NOMO-1 treated with dmso at 0.1 percent for 144 hours (cell line): ENCODE measurements around the gene ATP6AP1.
A peak's percentile ranks its signal among the peaks of the same experiment; 100 is the strongest.

ENCODE experiments used
- DNase-seq: peaks from one replicate; lab custom pipeline; 2025; ENCODE audit not compliant: unreplicated experiment; lab: John Stamatoyannopoulos, UW

Gene ATP6AP1

DNA sequence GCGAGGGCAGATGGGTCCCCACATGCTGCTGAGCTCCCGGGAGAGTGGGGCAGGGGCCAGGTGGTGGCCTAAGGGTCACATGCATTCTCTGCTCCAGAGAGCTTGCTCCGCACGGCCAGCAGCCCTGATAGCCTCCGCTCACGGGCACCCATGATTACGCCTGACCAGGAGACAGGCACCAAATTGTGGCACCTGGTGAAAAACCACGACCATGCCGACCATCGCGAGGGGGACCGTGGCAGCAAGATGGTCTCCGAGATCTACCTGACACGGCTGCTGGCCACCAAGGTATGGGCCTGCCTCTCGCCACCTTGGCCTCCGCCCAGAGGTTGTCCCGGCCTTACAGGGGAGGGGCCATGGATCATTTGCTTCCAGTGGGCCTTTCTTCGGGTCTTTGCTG lies 41.4 kb downstream of the ATP6AP1 start:
- DNase-seq = no peak

DNA sequence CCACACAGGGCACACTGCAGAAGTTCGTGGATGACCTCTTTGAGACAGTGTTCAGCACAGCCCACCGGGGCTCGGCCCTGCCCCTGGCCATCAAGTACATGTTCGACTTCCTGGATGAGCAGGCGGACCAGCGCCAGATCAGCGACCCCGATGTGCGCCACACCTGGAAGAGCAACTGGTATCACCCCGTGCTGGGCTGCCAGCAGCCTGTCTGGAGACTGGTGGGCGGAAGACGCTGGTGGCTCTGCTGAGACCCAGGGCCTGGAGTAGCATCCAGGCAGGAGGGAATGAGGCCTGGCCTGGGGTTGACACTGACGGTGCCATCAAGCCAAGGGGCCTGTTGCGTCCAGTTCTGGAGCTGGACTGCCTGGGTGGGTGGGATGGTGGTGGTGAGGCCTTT lies 42.0 kb downstream of the ATP6AP1 start:
- DNase-seq = no peak

DNA sequence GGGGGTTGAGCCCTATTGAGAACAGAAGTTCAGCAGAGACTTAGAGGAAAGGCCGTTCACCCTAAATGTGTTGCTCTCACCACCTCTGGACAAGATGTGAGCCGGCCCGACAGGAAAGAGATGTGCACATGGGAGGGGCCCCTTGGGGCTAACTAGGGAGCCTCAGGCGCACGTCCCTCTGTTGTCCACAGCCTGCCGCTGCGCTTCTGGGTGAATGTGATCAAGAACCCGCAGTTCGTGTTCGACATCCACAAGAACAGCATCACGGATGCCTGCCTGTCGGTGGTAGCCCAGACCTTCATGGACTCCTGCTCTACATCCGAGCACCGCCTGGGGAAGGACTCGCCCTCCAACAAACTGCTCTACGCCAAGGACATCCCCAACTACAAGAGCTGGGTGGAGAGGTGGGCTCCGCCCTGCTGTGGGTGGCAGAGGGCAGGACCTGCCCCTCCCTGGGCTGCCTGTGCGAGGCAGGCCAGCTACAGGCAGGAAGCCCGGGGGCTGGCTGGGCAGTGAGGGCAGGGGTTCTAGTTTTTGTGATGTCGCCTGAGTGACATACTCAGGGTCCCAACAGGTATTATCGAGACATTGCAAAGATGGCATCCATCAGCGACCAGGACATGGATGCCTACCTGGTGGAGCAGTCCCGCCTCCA lies 42.6 kb downstream of the ATP6AP1 start:
- no peak for DNase-seq

DNA sequence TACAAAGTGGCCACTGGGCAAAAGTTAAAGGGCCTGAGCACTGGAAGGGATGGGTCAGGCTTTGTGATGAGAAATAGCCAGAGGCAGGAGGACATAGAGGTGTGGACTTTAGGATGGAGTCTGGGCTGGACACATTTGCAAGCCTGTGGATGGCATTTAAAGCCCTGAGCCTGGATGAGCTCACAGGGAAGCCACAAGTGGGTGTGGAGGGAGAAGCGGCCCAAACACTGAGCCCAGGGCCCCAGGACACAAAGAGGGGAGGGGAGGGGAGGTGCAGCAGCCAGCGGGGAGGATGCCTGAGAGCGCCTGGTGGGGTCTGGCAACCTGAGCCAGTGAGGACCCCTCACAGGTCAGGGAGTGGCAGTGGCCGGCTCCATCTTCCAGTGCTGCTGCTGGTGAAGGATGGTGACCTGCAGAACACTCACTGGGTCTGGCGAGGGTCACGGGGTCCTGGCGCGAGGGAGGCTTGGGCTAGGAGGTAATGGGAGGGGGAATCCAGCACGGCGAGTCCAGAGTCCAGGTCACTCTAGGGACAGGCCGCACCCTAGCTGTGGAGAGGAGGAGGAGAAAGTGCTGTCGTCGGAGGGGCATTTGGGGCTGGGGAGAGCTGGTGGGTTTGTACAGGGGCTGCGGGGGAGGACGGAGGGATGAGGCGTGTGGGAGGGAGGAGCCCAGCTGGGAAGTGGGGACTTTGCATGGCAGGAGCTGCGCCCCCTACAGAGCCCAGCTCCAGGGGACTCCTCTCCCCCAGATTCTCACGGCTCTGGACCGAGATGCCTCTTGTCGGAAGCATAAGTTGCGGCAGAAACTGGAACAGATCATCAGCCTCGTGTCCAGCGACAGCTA lies 43.6 kb downstream of the ATP6AP1 start:
- DNase-seq = no peak

DNA sequence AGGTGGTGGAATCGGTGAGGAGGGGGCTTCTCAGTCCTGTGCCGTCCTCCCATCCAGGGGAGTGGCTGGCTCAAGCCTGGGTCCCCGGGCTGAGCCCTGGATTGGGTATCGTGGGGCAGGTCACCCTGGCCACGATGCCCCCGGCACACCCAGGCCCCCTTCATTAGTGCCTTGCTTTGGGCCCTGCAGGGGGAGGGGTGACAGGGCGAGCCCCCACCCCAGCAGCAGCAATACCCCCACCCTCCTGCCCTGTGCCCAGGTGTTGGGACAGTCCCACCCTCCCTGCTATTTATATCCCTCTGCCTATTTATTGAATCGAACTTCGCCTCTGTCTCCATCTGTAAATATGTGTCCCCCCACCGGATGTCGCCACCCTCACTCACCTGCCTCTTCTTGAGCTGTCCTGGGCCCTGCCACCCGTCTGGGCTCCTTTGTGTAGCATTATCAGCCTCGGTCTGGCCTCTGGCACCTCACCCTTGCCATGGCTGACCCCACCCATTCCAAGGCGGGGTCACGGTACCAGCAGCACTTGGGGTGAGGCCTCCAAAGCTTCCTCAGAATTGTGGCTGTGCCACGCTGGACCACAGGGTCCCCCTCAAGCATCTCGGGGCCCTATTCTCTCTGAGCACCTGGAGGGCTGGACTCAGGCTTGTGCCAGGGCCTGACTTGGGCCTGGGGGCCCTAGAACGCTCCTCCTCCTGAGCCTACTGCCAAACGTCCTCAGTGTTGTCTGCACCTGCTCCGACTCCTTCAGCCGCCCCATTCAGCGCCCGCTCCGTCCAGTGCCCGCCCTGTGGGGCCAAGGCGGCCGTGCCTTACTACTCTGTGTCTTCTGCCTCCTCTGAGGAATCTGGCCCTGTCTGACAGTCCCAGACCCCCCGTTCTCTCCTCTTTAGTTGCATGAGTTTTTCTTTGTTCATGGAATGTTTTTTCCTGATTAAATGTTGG lies 44.5 kb downstream of the ATP6AP1 start:
- no peak for DNase-seq

DNA sequence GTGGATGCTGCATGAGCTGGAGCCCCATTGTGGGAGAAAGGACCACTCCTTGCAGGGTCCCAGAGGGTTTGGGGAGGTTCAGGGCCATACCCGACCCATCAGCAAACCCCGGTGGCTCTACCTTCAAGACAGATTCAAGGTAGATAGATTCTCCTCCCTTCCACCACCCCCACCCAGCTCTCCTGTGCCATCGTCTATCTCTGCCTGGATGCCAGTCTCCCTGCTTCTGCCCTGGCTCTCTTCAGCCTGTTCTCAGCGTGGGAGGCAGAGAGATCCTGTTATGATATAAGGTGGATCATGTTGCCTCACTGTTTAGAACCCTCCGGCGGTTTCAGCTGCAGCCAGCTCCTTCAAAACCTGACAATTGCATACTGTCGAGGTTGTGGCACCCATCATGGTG lies 45.2 kb downstream of the ATP6AP1 start:
- no peak for DNase-seq

DNA sequence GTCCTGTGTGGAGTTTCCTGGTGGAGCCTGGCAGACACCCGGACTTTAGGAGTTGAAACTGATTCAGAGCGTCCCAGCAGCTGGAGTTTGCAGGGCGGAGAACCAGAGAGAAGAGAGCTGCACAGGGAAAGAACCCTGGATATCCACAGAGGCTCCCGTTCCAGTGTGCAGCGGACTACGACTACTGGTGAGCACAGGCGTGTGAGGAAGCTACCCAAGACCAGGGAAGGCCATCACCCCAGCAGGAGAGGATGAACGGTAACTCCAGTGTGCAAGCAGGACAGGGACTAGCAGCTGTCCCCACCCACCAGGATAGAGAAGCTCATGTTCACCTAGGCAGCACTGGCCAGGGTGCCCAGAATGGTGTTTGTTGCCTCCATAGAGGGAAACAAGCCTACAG lies 48.3 kb downstream of the ATP6AP1 start:
- DNase-seq = no peak

DNA sequence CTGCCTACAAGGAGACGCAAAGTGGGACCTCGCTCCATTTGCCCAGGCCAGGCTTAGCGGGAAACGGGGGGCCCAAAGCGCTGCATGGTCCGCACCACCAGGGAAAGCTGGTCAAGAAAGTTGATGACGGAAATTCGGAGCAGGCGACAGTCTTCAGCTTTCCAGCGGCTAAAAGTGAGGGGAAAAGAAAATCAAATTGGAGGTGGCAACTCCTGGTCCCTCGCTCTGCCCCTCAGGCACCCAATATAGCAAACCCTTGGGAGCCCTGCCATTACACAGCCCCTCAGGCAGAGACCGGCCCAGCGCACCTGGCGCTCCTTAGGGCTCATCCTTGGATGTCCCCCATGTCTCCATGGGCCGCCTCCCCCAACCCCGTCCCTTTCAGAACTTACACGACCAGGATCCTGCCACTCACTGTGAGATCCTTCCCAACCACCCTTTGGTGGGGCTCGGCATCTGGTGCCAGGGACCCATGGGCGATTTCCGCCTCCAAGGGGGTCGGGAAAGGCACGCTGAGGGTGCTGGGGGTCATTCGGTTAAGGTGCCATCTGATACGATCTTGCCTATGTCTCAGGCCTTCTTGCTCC lies 49.5 kb downstream of the ATP6AP1 start:
- DNase-seq = no peak

DNA sequence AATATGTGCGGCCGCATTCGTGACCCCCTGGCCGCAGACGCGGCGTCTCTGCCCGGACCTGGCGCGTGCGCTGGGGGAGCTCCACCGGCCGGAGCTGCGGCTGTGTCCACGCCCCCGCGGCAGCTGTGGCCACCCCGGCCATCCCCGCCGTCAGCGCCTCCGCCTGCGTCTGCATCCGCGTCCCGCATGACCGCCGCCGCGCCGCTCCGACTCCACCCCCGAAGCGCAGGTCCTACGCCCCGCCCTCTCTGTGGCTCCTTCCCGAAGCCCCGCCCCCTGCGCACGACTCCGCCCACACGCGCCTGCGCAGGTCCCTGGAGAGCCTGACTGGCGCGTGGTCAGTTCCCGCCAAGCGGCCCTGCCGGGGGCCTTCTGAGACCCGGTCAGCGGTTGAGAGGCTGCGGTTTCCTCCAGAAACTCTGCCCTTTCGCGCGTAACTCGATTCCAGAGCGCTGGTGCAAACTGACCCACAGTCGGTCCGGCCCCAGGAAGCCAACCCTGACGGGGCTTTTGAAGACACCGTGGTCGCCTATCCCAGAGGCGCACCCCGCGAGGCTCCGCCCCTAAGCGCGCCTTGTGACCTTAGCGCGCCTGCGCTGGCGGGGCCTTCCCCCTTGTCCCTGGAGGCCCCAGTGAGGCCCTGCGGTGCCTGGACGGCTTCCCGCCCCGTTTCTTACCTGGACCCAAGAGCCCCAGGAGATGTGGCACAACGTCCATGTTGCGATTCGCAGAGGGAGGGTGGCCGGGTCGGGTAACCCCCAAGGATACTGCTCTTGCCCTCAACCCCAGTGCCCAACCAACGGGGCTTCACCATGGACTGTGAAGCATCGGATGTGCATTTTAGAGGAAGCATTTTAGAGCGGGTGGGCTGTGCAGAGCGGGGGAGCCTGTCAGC lies 50.5 kb downstream of the ATP6AP1 start, which contains the start of gene LAGE3:
LAGE3 (minus strand) TSS at position 554 of the 895 bp plus-strand sequence; CDS start at position 188, 366 bp downstream.
- peak; percentile 73 for DNase-seq

DNA sequence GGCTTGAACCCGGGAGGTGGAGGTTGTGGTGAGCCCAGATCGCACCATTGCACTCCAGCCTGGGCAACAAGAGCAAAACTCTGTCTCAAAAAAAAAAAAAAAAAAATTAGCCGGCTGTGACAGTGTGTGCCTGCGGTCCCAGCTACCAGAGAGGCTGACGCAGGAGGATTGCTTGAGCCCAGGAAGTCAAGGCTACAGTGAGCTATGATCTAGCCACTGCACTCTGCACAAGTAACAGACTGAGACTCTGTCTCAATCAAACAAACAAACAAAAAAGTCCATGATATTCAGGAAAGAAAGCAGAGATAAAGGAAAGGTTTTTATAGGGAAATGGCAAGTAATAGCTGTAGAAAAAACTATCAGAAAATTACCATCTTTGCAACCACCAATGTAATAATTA lies 52.7 kb downstream of the ATP6AP1 start:
- DNase-seq = no peak

DNA sequence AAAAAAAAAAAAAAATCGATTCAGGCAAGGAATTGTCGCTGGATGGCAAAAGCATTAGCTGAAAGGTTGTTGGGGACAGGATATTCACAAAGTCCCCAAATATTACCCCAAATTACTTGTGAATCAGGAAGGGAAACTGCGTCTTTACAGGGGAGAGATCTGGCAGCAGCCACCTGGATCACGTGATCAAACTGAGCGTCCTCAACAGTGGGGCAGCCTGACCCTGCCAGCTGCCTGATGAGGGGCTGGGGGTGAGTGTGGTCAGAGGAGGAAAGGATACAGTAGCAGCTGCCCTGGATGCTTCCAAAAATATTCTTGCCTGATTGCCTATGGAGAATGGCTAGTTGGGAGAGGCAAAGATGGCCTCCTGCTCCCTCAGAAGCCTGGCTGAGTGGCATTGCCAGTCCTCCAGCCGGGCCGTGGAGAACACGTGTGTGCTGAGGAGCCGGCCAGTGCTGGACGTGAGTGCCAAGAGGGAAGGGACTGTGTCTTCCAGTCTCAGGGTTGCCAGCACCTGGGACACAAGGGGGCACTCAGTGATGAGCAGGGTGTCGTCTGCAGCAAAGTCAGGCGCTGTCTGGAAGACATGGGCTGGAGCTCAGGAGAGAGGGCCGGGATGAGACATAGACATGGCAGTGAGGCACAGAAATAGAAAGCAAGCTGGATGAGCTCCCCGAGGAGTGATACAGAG lies 53.6 kb downstream of the ATP6AP1 start:
- no peak for DNase-seq

DNA sequence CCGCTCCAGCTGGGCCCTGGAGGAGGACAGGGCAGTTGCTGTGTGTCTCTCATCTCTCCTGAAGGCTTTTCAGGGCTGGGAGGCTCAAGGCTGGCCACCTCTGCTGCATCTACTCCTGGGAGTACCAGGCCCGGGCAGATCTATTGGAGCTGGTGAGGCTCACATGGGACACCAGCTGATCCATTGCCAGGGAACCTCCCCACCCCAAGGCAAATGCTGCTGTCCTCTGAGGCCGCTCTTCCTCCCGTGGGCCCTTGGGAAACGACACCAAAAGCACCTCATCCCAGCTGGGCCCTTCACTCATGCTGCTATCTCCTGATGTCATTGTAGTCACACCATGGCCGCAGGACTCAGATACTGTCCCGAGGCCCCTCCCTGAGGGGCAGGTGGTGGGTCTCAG lies 54.3 kb downstream of the ATP6AP1 start:
- DNase-seq = no peak

DNA sequence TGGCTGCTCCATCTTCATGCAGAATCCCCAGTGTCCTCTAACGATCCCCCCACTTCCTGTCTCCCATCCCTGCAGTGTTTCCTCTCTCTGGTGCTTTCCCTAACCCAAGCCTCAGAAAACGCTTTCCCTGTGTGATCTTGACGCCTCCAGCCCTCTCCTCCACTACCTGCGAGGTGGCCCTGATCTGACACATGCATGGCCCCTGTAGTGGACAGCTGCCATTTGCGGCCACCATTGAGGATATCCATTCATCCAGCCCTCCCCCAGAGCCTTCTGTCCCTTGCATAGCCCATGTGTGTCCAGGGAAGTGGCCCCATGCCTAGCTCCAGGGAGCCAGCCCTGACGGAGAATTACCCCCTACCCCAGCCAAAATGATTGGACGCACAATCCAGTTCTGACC lies 54.8 kb downstream of the ATP6AP1 start:
- no peak for DNase-seq

DNA sequence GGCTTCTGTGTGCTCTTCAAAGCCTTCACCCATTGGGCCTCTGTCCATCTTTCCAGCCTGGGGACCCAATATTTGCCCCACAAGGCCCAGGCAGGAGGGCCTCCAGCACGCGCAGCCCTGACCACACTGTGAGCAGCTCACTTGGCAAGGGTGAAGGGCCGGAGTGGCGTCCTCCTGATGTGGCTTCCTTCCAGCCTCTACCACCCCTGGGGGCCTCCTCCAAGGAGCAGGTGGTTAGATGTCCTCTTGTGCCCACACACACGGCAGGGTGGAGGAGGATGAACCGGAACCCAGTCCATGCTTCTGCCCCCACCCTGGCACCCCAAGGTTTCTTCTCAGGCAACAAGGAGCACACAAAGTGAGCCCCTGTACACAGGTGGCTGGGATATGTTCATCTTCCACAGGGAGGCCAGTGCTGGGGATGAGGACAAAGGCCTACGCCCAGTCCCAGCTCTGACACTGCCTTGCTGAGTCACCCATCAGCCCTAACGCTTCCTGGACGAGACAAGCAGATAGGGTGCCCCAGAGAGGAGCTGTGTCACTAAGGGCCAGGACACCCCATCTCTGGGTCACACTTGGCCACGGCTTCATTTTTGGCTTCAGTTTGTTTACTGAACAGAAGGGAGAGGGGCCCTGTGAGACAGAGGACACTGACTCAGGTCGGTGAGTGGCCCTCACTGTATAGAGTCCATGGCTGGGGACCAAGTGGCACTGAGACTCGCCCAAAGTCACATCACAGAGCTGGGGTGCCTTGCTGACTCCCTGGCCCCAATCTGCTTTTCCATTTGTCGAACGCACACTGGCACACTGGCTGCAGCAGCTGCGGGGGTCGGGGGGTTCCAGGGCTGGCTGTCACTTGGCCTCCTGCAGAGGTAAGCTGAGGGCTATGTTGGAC lies 56.0 kb downstream of the ATP6AP1 start:
- no peak for DNase-seq

DNA sequence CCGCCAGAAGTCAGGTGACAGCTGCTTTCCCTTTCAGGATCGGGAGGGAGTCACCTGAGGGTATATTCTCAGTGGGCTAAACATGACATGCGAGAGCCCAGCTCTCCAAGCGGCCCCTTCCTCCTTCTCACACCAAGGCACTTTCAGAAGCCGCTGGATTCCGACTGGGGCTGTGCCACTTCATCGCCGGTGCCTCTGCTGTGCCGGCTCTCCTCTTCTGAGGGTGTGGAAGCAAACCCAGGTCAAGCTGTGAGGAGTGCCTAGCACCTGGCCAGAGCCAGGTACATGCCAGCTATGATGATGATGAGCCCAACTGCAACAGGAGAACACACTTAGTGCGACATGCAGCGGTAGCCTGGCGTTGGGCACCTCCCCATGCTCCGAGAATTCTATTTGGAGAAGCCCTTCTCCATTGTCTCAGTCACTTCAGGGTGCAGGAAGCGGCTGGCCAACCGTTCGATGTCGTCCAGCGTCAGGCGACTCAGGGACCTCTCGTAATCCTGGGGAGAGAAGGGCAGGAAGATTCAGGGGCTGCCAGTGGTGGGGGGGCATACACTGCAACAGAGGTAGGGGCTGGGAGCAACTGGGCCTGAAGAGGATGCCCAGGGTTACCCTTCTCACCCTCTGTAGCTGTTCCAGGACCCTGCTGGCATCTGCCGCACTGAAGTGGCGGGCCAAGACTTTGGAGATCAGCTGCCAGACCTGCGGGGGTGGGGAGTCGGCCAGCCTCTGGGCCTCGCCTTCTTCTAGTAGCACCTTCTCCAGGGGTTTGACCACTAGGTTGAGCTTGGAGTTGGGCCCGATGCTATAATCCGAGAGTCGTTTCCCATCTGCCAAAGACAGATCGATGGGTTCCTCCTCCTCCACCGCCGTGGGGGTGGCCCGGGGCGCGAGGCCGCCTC lies 56.9 kb downstream of the ATP6AP1 start:
- DNase-seq = no peak

DNA sequence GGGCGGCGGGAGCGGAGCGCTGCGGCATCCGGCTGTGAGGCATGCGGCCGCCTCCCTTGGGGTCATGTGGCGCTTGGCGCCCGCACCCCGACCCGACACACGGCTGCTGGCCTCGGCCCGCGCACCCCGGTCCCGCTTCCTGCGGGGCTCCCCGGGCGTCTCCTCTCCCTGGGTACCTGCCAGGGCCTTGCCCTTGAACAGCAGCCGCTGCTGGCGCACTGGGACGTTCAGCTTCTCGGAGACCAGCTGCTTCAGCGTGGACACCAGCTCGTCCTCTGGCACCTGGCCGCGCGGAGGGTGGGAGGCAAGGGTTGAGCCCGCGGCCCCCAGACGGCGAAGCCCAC lies 57.5 kb downstream of the ATP6AP1 start:
- no peak for DNase-seq
